SK-N-SH treated with all-trans-retinoic acid at 6 μM for 48 hours (cell line): Measurements from ENCODE around the gene GPRIN3.

Experiments used
- RARB ChIP-seq: fragments of 250-450 bp; sonication (Bioruptor Pico); IDR thresholded peaks from 2 replicates; pipeline ENCODE4 v1.8.0; 2021; ENCODE audit warnings: mild to moderate bottlenecking, moderate library complexity
- TSHZ2 ChIP-seq: fragments of 250-450 bp; sonication (Bioruptor Pico); IDR thresholded peaks from 2 replicates; pipeline ENCODE4 v1.5.0; 2020; ENCODE audit warnings: mild to moderate bottlenecking, moderate library complexity
- ZFP3 ChIP-seq: fragments of 250-450 bp; sonication (Bioruptor Pico); IDR thresholded peaks from 2 replicates; pipeline ENCODE4 v1.5.0; 2020; ENCODE audit warnings: mild to moderate bottlenecking, moderate library complexity
- ZNF565 ChIP-seq: fragments of 450-650 bp; formaldehyde crosslinking; conservative IDR thresholded peaks from 2 replicates; pipeline ENCODE4 v1.5.0; 2020; ENCODE audit warnings: low read depth, mild to moderate bottlenecking, moderate library complexity
- ZNF70 ChIP-seq: fragments of 450-650 bp; formaldehyde crosslinking; IDR thresholded peaks from 2 replicates; pipeline ENCODE4 v1.5.0; 2020; ENCODE audit warnings: mild to moderate bottlenecking, moderate library complexity

- TF ChIP-seq ZFP3 (CRISPR knock-in tag) (no peak), RARB (no peak), ZNF70 (CRISPR knock-in tag) (no peak), ZNF565 (CRISPR knock-in tag) (no peak), TSHZ2 (CRISPR knock-in tag) (no peak)
These were observed 12.1 kb downstream of the GPRIN3 start for GRCh38 chr4:89295415-89295927.
